Amniotic epithelial cell (primary cell): ENCODE results near the gene TPSG1.
"Not testable (repeated sequence)": the region's sequence is repeated elsewhere in the genome, so short reads cannot be mapped to it uniquely, and the experiment has no call there.

Experiments used
- DNase-seq: peaks from one replicate; pipeline ENCODE4 v3.0.0-alpha.2; 2010; ENCODE audit warnings: low read depth

TPSG1 gene

DNA sequence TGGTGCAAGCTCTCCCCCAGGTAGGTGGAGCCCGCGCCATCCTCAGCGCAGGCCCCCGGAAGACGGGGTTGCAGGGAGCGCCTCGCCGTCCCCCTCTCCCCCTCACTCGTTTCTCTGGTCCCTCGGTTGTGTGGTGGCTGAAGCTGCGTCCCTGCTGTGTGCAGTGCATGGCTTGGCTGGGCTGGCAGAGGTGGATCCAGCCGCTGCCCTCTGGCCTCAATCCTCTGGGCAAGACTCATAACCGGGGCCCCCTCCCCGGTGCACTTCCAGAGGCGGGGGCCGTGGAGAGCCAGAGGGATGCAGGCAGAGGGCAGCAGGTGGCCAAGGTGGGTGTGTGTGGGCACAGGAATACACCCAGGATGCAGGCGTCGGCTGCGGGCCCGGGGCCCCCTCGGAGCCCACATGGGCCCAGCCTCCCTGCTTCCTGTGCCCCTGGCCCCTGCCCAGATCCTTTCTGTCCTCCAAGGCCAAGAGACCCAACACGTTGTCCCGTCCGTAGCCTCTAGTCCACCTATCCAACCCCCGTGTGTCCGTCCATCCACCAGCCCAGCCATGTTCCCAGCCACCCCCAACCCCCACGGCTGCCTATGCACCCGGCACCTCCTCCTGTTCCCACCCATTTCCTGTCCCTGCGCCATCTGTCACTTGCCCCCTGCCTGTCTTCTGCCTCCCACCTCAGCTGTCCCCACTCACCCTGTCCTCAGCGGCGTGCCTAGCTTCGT, 9.3 kb downstream of the TPSG1 start:
- no peak for DNase-seq

DNA sequence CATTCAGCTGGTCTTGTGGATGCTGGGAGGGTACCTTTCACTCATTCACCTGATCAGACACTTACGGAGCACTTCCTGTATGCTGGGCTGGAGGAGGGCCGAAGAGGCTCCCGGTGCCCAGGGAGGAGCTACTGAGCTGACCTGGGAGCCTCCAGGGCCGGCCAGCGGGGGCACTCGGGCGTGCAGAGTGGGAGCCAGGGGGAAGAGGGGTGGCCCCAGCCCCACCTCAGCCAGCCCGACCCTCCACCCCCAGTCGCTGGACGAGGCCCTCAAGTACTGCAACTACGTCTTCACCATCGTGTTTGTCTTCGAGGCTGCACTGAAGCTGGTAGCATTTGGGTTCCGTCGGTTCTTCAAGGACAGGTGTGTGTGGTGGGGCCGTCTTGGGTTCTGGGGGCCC, 10.3 kb downstream of the TPSG1 start:
- no peak for DNase-seq

GRCh38 chr16:1213796-1214372, 11.2 kb downstream of the TPSG1 start:
- DNase-seq, result no peak

DNA sequence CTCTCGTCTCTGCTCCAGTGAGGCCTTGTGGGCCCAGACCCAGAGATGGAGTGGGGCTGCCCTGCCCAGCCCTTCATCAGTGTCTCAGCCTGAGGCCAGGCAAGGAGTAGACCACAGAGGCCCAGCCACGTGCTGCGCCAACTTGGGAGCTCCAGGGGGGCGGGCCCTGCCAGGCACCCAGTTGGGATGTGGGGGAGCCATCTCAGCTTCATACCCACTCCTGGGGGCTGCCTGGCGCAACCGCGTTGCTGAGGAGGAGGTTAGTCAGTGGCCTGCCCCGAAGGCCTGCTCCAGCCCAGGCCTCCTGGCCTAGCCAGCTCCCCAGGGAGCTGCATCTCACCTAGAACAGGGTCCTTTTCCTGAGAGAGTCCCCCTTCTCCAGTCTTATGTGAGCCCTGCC, 11.8 kb downstream of the TPSG1 start:
- no peak for DNase-seq

GRCh38 chr16:1212616-1213194, 12.4 kb downstream of the TPSG1 start:
- no peak for DNase-seq

DNA sequence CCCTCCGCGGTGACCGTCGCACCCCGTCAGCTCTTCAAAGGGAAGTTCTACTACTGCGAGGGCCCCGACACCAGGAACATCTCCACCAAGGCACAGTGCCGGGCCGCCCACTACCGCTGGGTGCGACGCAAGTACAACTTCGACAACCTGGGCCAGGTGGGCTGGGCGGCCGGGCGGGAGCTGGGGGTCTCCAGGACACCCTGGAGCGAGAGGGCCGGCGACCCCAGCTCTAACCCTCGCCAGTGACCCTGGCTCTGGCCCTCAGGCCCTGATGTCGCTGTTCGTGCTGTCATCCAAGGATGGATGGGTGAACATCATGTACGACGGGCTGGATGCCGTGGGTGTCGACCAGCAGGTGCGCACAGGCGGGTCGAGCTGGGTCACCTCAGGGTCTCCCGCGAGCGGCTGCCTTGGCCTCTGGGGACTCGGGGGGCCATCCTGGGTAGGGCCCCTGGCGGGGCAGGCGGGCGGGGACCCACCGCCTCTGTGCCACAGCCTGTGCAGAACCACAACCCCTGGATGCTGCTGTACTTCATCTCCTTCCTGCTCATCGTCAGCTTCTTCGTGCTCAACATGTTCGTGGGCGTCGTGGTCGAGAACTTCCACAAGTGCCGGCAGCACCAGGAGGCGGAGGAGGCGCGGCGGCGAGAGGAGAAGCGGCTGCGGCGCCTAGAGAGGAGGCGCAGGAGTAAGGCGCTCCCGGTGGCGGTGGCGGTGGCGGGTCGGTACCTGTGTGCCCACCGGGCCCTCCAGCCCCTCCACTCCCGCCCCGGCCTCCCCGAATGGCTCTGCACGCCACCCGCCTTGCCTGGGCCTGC, 13.4 kb downstream of the TPSG1 start:
- no peak for DNase-seq

DNA sequence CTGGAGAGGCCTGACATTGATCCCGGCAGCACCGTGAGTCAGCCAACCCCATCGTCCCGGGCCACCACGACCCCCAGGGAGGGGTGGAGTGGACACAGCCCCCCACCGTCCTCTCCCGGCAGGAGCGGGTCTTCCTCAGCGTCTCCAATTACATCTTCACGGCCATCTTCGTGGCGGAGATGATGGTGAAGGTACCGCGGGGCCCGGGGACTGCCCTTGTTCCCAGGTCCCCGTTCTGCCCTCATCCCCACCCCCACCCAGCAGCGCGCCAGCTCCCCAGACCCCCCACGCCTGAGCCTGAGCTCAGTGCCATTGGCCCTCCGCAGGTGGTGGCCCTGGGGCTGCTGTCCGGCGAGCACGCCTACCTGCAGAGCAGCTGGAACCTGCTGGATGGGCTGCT, 14.6 kb downstream of the TPSG1 start:
- no peak for DNase-seq

DNA sequence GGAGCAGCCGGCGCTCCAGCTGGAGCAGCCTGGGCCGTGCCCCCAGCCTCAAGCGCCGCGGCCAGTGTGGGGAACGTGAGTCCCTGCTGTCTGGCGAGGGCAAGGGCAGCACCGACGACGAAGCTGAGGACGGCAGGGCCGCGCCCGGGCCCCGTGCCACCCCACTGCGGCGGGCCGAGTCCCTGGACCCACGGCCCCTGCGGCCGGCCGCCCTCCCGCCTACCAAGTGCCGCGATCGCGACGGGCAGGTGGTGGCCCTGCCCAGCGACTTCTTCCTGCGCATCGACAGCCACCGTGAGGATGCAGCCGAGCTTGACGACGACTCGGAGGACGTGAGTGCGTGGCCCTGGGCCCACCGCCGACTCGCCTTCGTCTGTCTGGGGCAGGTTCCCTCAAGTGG, 16.0 kb downstream of the TPSG1 start:
- DNase-seq, result no peak

DNA sequence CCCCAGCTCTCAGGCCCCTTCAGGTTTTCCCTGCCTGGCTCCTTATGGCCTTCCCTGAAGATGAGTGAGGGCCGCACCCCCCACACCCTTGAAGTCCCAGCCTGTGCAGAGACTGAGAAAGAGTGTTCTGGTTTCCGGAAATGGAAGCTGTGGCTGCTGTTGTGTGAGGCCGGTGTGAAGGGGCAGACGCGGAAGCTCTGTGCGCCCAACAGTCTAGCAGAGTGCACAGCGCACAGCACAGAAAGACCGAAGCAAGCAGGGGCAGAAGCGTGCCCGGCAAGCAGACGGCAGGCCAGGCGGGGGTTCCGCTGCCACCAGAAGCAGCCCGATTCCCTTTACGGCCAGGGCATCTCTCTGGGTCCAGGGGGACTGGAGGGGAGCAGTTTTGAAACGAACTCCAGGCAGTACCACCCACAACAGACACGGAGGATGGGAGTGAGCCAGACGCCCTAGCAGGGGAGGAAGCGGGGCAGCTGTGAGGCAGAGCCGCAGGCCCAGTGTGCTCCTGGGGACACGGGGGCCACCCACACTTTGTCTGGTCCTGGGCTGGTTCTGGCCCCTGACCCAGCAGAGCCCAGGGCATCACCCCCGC, 16.7 kb downstream of the TPSG1 start:
- DNase-seq, result no peak

DNA sequence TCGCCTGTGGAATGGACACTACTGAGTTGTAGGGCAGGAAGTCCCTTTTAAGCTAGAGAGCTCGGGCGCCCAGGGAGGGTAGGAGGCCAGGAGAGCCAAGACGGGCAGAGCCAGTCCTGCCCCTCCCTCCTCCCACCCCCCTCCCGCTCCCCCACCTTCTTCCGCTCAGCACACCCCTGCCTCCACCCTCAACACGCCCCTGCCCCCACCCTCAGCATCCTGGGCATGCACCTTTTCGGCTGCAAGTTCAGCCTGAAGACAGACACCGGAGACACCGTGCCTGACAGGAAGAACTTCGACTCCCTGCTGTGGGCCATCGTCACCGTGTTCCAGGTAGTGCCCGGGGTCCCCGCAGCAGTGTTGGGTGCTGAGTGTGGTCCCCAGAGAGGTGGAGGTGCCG, 18.3 kb downstream of the TPSG1 start:
- DNase-seq, result no peak

DNA sequence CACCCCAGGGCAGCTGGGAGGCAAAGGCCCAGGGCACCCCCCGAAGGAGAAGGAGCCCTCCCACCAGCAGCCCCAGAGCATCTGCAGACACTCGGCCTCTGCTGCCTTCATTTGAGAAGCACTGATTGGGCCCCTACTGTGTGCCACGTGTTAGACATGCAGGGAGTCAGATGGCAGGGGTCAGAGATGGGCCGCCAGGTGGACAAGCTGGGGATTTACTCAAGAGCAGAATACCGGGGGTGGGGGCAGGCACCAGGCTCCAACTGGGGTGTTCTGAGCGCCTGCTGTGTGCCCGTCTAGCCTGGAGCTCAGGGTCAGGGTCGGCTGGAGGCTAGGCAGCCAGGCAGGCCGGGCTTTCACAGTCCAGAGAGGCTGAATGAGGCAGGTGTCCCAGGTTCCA, 18.7 kb downstream of the TPSG1 start:
- no peak for DNase-seq

GRCh38 chr16:1204933-1205332, 20.1 kb downstream of the TPSG1 start:
- no peak for DNase-seq

DNA sequence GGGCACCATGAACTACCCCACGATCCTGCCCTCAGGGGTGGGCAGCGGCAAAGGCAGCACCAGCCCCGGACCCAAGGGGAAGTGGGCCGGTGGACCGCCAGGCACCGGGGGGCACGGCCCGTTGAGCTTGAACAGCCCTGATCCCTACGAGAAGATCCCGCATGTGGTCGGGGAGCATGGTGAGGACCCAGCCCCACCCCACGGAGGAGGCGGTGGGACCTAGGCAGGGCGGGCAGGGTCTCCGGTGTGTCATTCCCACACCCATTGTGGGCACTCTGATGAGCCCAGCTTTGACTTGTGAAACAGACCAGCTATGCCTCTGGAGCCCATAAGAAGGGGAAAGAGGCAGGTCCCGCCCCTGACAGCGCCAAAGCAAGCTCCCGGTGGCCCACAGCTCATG, 22.8 kb downstream of the TPSG1 start:
- DNase-seq, result no peak

DNA sequence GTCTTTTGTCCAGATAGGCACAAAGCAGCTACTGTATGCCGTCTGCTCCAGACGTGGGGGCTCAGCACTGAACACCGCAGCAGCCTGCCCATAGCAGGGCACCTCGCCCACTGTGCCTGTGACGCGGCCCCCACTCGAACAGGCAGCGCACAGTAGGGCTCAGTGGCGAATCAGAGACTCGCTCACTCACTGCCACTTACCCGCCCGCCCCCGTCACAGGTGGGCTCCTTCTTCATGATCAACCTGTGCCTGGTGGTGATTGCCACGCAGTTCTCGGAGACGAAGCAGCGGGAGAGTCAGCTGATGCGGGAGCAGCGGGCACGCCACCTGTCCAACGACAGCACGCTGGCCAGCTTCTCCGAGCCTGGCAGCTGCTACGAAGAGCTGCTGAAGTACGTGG, 23.6 kb downstream of the TPSG1 start:
- DNase-seq, result no peak

DNA sequence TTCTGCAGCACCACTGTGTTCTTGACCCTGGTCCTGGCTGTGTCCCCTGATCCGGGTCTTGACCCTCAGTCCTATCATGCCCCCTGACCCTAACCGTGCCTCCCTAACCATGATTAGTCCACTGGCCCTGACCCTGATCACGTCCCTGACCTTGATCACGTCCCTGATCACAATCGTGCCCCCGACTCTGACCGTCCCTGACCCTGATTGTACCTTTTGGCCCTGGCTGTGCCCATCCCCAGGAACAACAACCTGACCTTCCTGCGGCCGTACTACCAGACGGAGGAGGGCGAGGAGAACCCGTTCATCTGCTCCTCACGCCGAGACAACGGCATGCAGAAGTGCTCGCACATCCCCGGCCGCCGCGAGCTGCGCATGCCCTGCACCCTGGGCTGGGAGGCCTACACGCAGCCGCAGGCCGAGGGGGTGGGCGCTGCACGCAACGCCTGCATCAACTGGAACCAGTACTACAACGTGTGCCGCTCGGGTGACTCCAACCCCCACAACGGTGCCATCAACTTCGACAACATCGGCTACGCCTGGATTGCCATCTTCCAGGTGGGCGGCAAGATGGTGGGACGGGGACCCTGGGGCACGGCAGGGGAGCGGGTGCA, 24.9 kb downstream of the TPSG1 start:
- no peak for DNase-seq

- DNase-seq, result no peak
Observed at GRCh38 chr16:1199347-1200013, 25.6 kb downstream of the TPSG1 start.

GRCh38 chr16:1198671-1199346, 26.3 kb downstream of the TPSG1 start:
- DNase-seq, result not testable (repeated sequence)

GRCh38 chr16:1198194-1198593, 26.9 kb downstream of the TPSG1 start:
- no peak for DNase-seq

DNA sequence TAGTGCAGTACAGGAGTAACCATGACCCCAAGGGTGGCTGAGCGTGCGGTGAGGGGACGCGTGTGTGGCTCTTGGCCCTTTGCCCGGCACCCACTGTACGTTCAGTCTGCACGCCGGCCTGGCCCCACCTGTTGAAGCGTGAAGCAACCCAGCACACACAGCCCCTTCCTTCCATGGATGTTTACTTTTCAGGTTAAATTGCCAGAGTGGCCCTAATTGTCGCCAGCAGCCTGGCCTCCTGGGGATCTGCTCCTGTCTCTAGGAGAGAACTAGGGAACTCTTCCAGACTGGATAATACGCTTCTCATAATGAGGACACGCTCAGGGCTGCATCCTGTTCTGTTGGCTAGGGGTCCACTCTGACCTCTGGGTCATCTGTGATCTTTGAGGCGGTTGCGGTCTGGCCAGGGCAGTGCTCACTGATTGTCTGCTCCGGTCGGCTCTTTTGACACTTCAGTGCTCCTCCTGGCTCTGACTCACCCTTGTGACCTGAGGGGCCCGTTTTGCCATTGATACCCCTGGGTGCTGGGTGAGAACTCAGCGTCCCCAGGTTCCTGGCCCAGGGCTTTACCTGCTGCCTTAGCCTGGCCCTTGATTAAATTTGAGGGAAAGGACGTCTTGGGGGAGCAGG, 27.7 kb downstream of the TPSG1 start:
- DNase-seq, result no peak

- DNase-seq, result no peak
Observed at GRCh38 chr16:1196494-1196893, 28.6 kb downstream of the TPSG1 start.

DNA sequence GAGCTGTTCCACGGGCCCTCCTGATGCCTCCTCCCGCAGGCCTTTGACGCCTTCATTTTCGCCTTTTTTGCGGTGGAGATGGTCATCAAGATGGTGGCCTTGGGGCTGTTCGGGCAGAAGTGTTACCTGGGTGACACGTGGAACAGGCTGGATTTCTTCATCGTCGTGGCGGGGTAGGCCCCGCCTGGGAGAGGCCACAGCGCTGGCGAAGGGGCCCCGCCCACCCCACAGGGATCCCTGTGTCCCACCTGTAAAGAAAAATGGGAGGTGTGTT, 29.7 kb downstream of the TPSG1 start:
- no peak for DNase-seq
